ENCODE results near the gene PCGF1. TPM values are rescaled to one million over a fixed set of nuclear protein-coding genes. Genes with fewer than 3 reads are reported as not detected.

PCGF1 gene
- total and polyA plus RNA-seq, 2 experiments from 2014 or later, result 10.9 to 14.2 TPM

DNA sequence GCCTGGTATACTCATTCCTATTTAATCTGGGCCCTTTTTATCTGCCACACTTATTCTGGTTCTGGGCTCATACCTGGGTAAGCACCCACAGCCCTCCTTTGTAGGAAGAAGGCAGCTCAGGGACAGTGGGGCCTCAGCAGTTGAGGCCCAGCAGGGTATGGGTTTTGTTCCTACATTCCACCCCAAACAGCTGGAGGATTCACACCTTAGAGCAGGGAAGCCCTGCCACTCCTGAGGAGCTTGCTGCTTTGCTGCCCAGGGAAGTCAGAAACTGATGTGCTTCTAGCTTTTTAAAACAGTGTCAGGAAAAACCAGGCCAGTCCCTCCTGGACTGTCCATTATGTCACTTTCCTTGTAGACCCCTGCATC lies 6.9 kb downstream of the PCGF1 start:
- DNase-seq (ENCODE audit: low read depth in 1 of 2, low spot score in 1 of 2), result no peak

GRCh38 chr2:74499940-74500577 lies 7.4 kb downstream of the PCGF1 start:
- H3K4me1 ChIP-seq (ENCODE audit: low read depth), result peaks cover 17% of the 10 kb centered on the region
- H3K36me3 ChIP-seq, result no peaks in the 10 kb centered on the region
- TF ChIP-seq, protein P1, sequence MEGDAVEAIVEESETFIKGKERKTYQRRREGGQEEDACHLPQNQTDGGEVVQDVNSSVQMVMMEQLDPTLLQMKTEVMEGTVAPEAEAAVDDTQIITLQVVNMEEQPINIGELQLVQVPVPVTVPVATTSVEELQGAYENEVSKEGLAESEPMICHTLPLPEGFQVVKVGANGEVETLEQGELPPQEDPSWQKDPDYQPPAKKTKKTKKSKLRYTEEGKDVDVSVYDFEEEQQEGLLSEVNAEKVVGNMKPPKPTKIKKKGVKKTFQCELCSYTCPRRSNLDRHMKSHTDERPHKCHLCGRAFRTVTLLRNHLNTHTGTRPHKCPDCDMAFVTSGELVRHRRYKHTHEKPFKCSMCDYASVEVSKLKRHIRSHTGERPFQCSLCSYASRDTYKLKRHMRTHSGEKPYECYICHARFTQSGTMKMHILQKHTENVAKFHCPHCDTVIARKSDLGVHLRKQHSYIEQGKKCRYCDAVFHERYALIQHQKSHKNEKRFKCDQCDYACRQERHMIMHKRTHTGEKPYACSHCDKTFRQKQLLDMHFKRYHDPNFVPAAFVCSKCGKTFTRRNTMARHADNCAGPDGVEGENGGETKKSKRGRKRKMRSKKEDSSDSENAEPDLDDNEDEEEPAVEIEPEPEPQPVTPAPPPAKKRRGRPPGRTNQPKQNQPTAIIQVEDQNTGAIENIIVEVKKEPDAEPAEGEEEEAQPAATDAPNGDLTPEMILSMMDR (IDR thresholded peaks at IDR 0.05; ENCODE audit: low read depth, low read length), result no peak
- no peak overlapping the region for H3K27ac ChIP-seq
- H3K27me3 ChIP-seq, result peaks cover 100% of the 10 kb centered on the region
- no peaks in the 10 kb centered on the region for H3K9me3 ChIP-seq (ENCODE audit: low read depth)
- no peak for DNase-seq (ENCODE audit: low read depth in 1 of 2, low spot score in 1 of 2)
- peak overlapping the region; percentile 28 for H3K4me3 ChIP-seq

More for the DNA sequence above, 6.9 kb downstream of the PCGF1 start:
- H3K27me3 ChIP-seq, result peaks cover 100% of the 10 kb centered on the region
- peaks cover 17% of the 10 kb centered on the region for H3K4me1 ChIP-seq (ENCODE audit: low read depth)
- H3K9me3 ChIP-seq (ENCODE audit: low read depth), result no peaks in the 10 kb centered on the region
- no peak overlapping the region for H3K4me3 ChIP-seq
- H3K27ac ChIP-seq, result no peak overlapping the region
- TF ChIP-seq, protein P1 (IDR thresholded peaks at IDR 0.05; ENCODE audit: low read depth, low read length), result no peak
- H3K36me3 ChIP-seq, result peaks cover 4% of the 10 kb centered on the region

DNA sequence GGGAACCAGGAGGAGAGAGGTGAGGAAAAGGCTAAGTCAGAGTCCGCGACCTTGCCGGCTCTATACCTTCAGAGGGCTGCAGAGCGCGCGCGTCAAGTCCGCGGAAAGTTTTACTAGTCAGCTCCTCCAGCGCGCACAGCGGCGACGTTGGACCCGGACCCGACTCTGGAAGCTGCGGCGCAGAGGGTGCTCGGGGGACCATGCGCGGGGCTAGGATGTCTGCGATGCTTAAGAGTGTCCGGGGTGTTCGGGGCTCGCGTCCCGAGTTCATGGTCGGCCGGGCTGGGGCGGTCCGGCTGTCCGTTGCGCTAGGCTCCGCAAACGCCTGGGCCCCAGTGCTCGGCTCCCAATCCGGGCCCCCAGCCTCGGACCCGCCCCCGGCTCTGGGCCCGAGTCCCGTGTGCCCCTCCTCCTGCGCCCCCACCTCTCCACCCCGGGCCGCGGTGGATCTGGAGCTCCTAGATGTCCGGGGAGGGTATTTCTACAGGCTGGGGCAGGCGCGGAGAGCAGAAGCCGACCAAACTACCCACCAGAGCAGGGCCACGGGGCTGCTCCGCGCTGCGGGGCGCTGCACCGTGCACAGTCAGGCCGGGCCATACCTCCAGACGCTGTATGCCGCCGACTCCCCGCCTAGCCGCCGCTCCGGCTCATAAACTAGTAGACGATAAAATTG lies 8.1 kb downstream of the PCGF1 start, which contains the start of gene LBX2:
Gene LBX2, minus strand, starts transcription at position 337 of the 673 bp plus-strand sequence. Its CDS starts 66 bp downstream, at position 271.
- DNase-seq (ENCODE audit: low read depth in 1 of 2, low spot score in 1 of 2), result peak; percentile 32 to 47
- H3K4me1 ChIP-seq (ENCODE audit: low read depth), result peaks cover 17% of the 10 kb centered on the region

GRCh38 chr2:74498500-74499266 lies 8.8 kb downstream of the PCGF1 start:
- peak in 1 of 2 donors; percentile 45 for DNase-seq (ENCODE audit: low read depth in 1 of 2, low spot score in 1 of 2)
- peaks cover 88% of the 10 kb centered on the region for H3K27me3 ChIP-seq

More for the DNA sequence above, 8.1 kb downstream of the PCGF1 start, which contains the start of gene LBX2:
- TF ChIP-seq, protein P1 (IDR thresholded peaks at IDR 0.05; ENCODE audit: low read depth, low read length), result no peak
- H3K36me3 ChIP-seq, result no peaks in the 10 kb centered on the region
- H3K9me3 ChIP-seq (ENCODE audit: low read depth), result no peaks in the 10 kb centered on the region
- H3K27me3 ChIP-seq, result peaks cover 96% of the 10 kb centered on the region
- H3K27ac ChIP-seq, result no peak within 1 kb of the TSS
- H3K4me3 ChIP-seq, result peak within 1 kb of the TSS; percentile 28

More at GRCh38 chr2:74498500-74499266, 8.8 kb downstream of the PCGF1 start:
- H3K4me3 ChIP-seq, result peak overlapping the region; percentile 28
- TF ChIP-seq, protein P1 (IDR thresholded peaks at IDR 0.05; ENCODE audit: low read depth, low read length), result no peak
- no peak overlapping the region for H3K27ac ChIP-seq
- no peaks in the 10 kb centered on the region for H3K36me3 ChIP-seq
- H3K4me1 ChIP-seq (ENCODE audit: low read depth), result peaks cover 17% of the 10 kb centered on the region
- no peaks in the 10 kb centered on the region for H3K9me3 ChIP-seq (ENCODE audit: low read depth)
